ENCODE results near the gene ANAPC7.
"Not testable (repeated sequence)": the region's sequence is repeated elsewhere in the genome, so short reads cannot be mapped to it uniquely, and the experiment has no call there.

ANAPC7 gene

GRCh38 chr12:110345963-110346362 is 57.5 kb downstream of the ANAPC7 start:
- DNase-seq: no peak

- no peak for DNase-seq
Observed at GRCh38 chr12:110345176-110345661, 58.3 kb downstream of the ANAPC7 start.

- no peak for DNase-seq
Observed at GRCh38 chr12:110344657-110345056, 58.9 kb downstream of the ANAPC7 start.

- no peak for DNase-seq
Observed at GRCh38 chr12:110343736-110344555, 59.6 kb downstream of the ANAPC7 start.

GRCh38 chr12:110343114-110343513 is 60.4 kb downstream of the ANAPC7 start:
- no peak for DNase-seq

GRCh38 chr12:110342157-110342556 is 61.4 kb downstream of the ANAPC7 start:
- no peak for DNase-seq

- DNase-seq: no peak
Observed at GRCh38 chr12:110340706-110341105, 62.8 kb downstream of the ANAPC7 start.

GRCh38 chr12:110340261-110340660 is 63.2 kb downstream of the ANAPC7 start:
- not testable (repeated sequence) for DNase-seq

GRCh38 chr12:110339184-110339952 is 64.1 kb downstream of the ANAPC7 start:
- DNase-seq: no peak

GRCh38 chr12:110338754-110339153 is 64.8 kb downstream of the ANAPC7 start:
- no peak for DNase-seq

GRCh38 chr12:110337912-110338710 is 65.4 kb downstream of the ANAPC7 start:
- no peak for DNase-seq

GRCh38 chr12:110335481-110336045 is 67.9 kb downstream of the ANAPC7 start:
- no peak for DNase-seq

- DNase-seq: no peak
Observed at GRCh38 chr12:110333201-110333600, 70.3 kb downstream of the ANAPC7 start.

- DNase-seq: no peak
Observed at GRCh38 chr12:110330544-110330943, 73.0 kb downstream of the ANAPC7 start.

GRCh38 chr12:110330124-110330523 is 73.4 kb downstream of the ANAPC7 start:
- no peak for DNase-seq

- no peak for DNase-seq
Observed at GRCh38 chr12:110329710-110330109, 73.8 kb downstream of the ANAPC7 start.

Data from stimulated activated naive CD4-positive, alpha-beta T cell (primary cell).